ENCODE results near the gene LYRM4. TPM values are rescaled to one million over a fixed set of nuclear protein-coding genes. Genes with fewer than 3 reads are reported as not detected.

Gene LYRM4
- total and polyA plus RNA-seq, 12 donors, result 18.3 to 33.0 (median 24.5) TPM

- no peaks in the 10 kb centered on the region for H3K36me3 ChIP-seq
- no peak for ATAC-seq
- DNase-seq, result no peak
- no peak overlapping the region for H3K27ac ChIP-seq
- no peak overlapping the region for H3K4me3 ChIP-seq
- WGBS, 2 donors, result 94 to 96% methylated on average over 3 of the region's 3 CpGs
- no peak for TF ChIP-seq CTCF (IDR thresholded peaks at IDR 0.05)
- no peaks in the 10 kb centered on the region for H3K9me3 ChIP-seq
- peaks cover 0 to 42% (median 16%) of the 10 kb centered on the region in 9 donors for H3K4me1 ChIP-seq
- intact Hi-C loops (cut with DNase I), result no loop called here
- H3K27me3 ChIP-seq, result no peaks in the 10 kb centered on the region
These were observed 161.2 kb downstream of the LYRM4 start for GRCh38 chr6:5099537-5099936.

- Histone ChIP-seq H3K36me3 (no peaks in the 10 kb centered on the region), H3K9me3 (no peaks in the 10 kb centered on the region), H3K4me3 (no peak overlapping the region), H3K27me3 (no peaks in the 10 kb centered on the region), H3K4me1 (peaks cover 0 to 48% (median 20%) of the 10 kb centered on the region in 9 donors), H3K27ac (peak overlapping the region in 4 of 10 donors; percentile 81 to 87 (median 85))
- intact Hi-C loops (cut with DNase I), result no loop called here
- ATAC-seq (peak in 1 of 8 donors; percentile 6), DNase-seq (no peak)
- WGBS, 2 donors, result 91 to 94% methylated on average over 14 of the region's 14 CpGs
- no peak for TF ChIP-seq CTCF (IDR thresholded peaks at IDR 0.05)
These were observed 162.1 kb downstream of the LYRM4 start for GRCh38 chr6:5098501-5099270.

GRCh38 chr6:5096482-5096881 lies 164.3 kb downstream of the LYRM4 start:
- DNase-seq, result peak; percentile 46 to 66
- H3K4me3 ChIP-seq, result no peak overlapping the region
- intact Hi-C loops (cut with DNase I), result no loop called here
- H3K36me3 ChIP-seq, result no peaks in the 10 kb centered on the region
- TF ChIP-seq CTCF (IDR thresholded peaks at IDR 0.05), result no peak
- peaks cover 0 to 53% (median 17%) of the 10 kb centered on the region in 9 donors for H3K4me1 ChIP-seq
- H3K9me3 ChIP-seq, result no peaks in the 10 kb centered on the region
- H3K27ac ChIP-seq, result peak overlapping the region; percentile 23 to 87 (median 81)
- 26 to 46% methylated on average over 2 of the region's 2 CpGs for WGBS, 2 donors
- ATAC-seq, result peak; percentile 73 to 96 (median 91)
- H3K27me3 ChIP-seq, result no peaks in the 10 kb centered on the region

- WGBS, 2 donors, result 66 to 72% methylated on average over 3 of the region's 3 CpGs
- peaks cover 0 to 61% (median 23%) of the 10 kb centered on the region in 9 donors for H3K4me1 ChIP-seq
- ATAC-seq, result no peak
- H3K9me3 ChIP-seq, result no peaks in the 10 kb centered on the region
- DNase-seq, result no peak
- intact Hi-C loops (cut with DNase I), result no loop called here
- H3K27me3 ChIP-seq, result no peaks in the 10 kb centered on the region
- no peak overlapping the region for H3K4me3 ChIP-seq
- TF ChIP-seq CTCF (IDR thresholded peaks at IDR 0.05), result no peak
- H3K36me3 ChIP-seq, result no peaks in the 10 kb centered on the region
- H3K27ac ChIP-seq, result peak overlapping the region in 6 of 10 donors; percentile 23 to 87 (median 84)
These were observed 165.5 kb downstream of the LYRM4 start for GRCh38 chr6:5095236-5095635.

All from heart right ventricle (tissue), 16 donors.